Measurements from ENCODE around the gene PTPRN2. TPM values are rescaled to one million over a fixed set of nuclear protein-coding genes. Genes with fewer than 3 reads are reported as not detected.
"Not testable (repeated sequence)": the region's sequence is repeated elsewhere in the genome, so short reads cannot be mapped to it uniquely, and the experiment has no call there.

The PTPRN2 gene
- total RNA-seq, 1 experiment from 2014 or later: 0.11 TPM

DNA sequence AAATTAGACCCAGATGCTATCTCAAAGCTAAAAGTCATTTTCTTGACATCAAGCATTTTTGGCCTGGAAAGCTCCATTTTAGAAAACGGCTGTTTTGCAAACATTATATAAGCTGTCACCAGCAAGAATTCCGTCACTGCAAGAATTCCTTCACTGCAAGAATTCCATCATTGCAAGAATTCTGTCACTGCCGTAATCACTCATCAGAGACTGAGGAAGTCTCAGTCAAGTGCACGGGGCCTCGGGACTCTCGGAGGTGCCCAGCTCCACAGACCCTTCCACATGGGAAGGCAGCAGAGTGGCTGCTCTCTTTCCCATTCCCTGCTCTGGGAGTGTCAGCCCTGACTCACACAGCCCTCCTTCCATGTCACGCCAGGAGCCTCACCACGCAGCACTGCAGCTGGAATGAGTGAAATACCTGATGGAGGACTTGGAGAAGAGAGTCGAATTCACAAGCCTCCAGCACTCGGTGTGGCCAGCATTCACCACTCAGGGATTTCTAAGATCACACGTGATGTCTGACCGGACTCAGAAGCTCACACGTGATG lies 168.3 kb downstream of the PTPRN2 start:
- H3K9me3 ChIP-seq (ENCODE audit: low read depth, low read length, poor library complexity, severe bottlenecking): no peaks in the 10 kb centered on the region
- H3K4me1 ChIP-seq (ENCODE audit: insufficient read depth, low read length, poor library complexity, severe bottlenecking): no peaks in the 10 kb centered on the region
- CTCF ChIA-PET: no interaction called here
- no peak for DNase-seq (ENCODE audit: low spot score)
- POLR2A ChIA-PET (ENCODE audit: low non-redundant PET): no interaction called here
- no peak overlapping the region for H3K27ac ChIP-seq (ENCODE audit: low read depth, low read length, poor library complexity, severe bottlenecking)
- BruUV-seq (replicated peaks): no TSS peak
- no peak overlapping the region for H3K4me3 ChIP-seq (ENCODE audit: low read depth, low read length, poor library complexity, severe bottlenecking)
- H3K27me3 ChIP-seq (replicated peaks; ENCODE audit: insufficient read depth, low read depth, low read length, poor library complexity): peaks cover 22% of the 10 kb centered on the region
- no peaks in the 10 kb centered on the region for H3K36me3 ChIP-seq (ENCODE audit: insufficient read depth, low read length, poor library complexity, severe bottlenecking)
- TF ChIP-seq, protein P1, sequence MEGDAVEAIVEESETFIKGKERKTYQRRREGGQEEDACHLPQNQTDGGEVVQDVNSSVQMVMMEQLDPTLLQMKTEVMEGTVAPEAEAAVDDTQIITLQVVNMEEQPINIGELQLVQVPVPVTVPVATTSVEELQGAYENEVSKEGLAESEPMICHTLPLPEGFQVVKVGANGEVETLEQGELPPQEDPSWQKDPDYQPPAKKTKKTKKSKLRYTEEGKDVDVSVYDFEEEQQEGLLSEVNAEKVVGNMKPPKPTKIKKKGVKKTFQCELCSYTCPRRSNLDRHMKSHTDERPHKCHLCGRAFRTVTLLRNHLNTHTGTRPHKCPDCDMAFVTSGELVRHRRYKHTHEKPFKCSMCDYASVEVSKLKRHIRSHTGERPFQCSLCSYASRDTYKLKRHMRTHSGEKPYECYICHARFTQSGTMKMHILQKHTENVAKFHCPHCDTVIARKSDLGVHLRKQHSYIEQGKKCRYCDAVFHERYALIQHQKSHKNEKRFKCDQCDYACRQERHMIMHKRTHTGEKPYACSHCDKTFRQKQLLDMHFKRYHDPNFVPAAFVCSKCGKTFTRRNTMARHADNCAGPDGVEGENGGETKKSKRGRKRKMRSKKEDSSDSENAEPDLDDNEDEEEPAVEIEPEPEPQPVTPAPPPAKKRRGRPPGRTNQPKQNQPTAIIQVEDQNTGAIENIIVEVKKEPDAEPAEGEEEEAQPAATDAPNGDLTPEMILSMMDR (conservative IDR thresholded peaks at IDR 0.05; ENCODE audit: low read depth, low read length): no peak
- no peak for TF ChIP-seq EZH2 (IDR thresholded peaks at IDR 0.05; ENCODE audit: borderline replicate concordance, low read depth, low read length, poor library complexity, severe bottlenecking)
- intact Hi-C loops (cut with micrococcal nuclease; ENCODE audit: unreplicated experiment): no loop called here

DNA sequence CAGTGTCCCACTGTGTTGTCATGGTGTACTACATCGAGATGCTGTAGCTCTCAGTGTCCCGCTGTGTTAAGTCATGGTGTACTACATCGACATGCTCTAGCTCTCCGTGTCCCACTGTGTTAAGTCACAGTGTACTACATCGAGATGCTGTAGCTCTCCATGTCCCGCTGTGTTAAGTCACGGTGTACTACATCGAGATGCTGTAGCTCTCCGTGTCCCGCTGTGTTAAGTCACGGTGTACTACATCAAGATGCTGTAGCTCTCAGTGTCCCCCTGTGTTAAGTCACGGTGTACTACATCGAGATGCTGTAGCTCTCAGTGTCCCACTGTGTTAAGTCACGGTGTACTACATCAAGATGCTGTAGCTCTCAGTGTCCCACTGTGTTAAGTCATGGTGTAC lies 169.2 kb downstream of the PTPRN2 start:
- POLR2A ChIA-PET (ENCODE audit: low non-redundant PET); H3K4me3 ChIP-seq (ENCODE audit: low read depth, low read length, poor library complexity, severe bottlenecking); H3K36me3 ChIP-seq (ENCODE audit: insufficient read depth, low read length, poor library complexity, severe bottlenecking); H3K9me3 ChIP-seq (ENCODE audit: low read depth, low read length, poor library complexity, severe bottlenecking); H3K4me1 ChIP-seq (ENCODE audit: insufficient read depth, low read length, poor library complexity, severe bottlenecking); BruUV-seq (replicated peaks); H3K27ac ChIP-seq (ENCODE audit: low read depth, low read length, poor library complexity, severe bottlenecking); CTCF ChIA-PET; DNase-seq (ENCODE audit: low spot score); intact Hi-C loops (cut with micrococcal nuclease; ENCODE audit: unreplicated experiment): not testable (repeated sequence)
- peaks cover 25% of the 10 kb centered on the region for H3K27me3 ChIP-seq (replicated peaks; ENCODE audit: insufficient read depth, low read depth, low read length, poor library complexity)

DNA sequence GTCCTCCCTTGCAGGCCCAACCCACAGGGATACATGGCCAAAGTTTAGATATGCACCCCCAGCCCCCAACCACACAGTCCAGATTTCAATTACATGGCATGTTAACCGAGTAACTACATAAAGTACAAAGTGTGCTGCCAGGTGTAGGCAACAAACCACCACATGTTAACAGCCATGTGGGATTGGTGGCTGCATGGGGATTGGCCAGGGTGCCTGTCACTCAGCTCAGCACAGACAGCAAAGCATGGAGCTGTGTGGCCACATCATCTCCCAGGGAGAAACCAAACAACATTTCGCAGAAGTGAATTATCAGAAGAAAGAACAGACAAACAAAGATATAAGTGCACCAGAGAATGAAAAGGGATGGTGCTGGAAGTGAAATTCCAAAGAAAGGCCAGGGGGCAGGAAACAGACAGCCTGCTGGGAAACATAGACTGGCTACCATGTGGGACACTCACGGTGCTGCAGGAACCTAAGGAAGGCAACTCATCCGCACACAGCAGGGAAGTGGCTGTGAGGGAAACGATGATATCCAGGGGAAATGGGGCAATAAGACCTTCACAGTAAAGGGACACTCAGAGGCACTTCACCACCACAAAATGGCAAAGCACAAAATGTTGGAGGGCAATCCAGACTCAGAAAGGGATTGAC lies 171.2 kb downstream of the PTPRN2 start:
- Histone ChIP-seq H3K27ac (ENCODE audit: low read depth, low read length, poor library complexity, severe bottlenecking) (no peak overlapping the region), H3K4me1 (ENCODE audit: insufficient read depth, low read length, poor library complexity, severe bottlenecking) (no peaks in the 10 kb centered on the region), H3K9me3 (ENCODE audit: low read depth, low read length, poor library complexity, severe bottlenecking) (no peaks in the 10 kb centered on the region), H3K27me3 (replicated peaks; ENCODE audit: insufficient read depth, low read depth, low read length, poor library complexity) (peaks cover 17% of the 10 kb centered on the region), H3K4me3 (ENCODE audit: low read depth, low read length, poor library complexity, severe bottlenecking) (no peak overlapping the region), H3K36me3 (ENCODE audit: insufficient read depth, low read length, poor library complexity, severe bottlenecking) (no peaks in the 10 kb centered on the region)
- POLR2A ChIA-PET (ENCODE audit: low non-redundant PET): no interaction called here
- CTCF ChIA-PET: no interaction called here
- no TSS peak for BruUV-seq (replicated peaks)
- TF ChIP-seq EZH2 (IDR thresholded peaks at IDR 0.05; ENCODE audit: borderline replicate concordance, low read depth, low read length, poor library complexity, severe bottlenecking): no peak
- TF ChIP-seq, protein P1 (conservative IDR thresholded peaks at IDR 0.05; ENCODE audit: low read depth, low read length): no peak
- DNase-seq (ENCODE audit: low spot score): no peak
- intact Hi-C loops (cut with micrococcal nuclease; ENCODE audit: unreplicated experiment): no loop called here

DNA sequence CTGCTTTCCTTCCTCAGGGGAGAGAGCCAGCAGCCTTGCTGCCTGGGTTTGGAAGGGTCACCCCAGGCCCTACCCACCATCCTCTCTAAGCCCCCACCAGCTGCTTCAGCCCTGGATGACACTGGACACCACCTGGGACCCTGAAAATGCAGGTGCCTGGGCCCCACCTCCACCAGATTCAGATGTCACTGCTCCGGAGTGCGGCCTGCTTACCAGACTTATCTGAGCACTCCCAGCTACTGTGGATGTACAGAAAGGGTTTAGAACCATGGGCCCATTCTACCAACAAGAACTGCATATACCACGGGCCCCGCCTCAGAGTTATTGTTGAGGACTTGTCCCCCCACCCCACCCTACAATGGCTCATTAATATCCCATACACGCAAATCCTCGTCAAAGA lies 172.3 kb downstream of the PTPRN2 start:
- H3K9me3 ChIP-seq (ENCODE audit: low read depth, low read length, poor library complexity, severe bottlenecking): no peaks in the 10 kb centered on the region
- ChIA-PET CTCF (no interaction called here), POLR2A (ENCODE audit: low non-redundant PET) (no interaction called here)
- intact Hi-C loops (cut with micrococcal nuclease; ENCODE audit: unreplicated experiment): no loop called here
- no peak overlapping the region for H3K27ac ChIP-seq (ENCODE audit: low read depth, low read length, poor library complexity, severe bottlenecking)
- no peaks in the 10 kb centered on the region for H3K36me3 ChIP-seq (ENCODE audit: insufficient read depth, low read length, poor library complexity, severe bottlenecking)
- TF ChIP-seq EZH2 (IDR thresholded peaks at IDR 0.05; ENCODE audit: borderline replicate concordance, low read depth, low read length, poor library complexity, severe bottlenecking): no peak
- TF ChIP-seq, protein P1 (conservative IDR thresholded peaks at IDR 0.05; ENCODE audit: low read depth, low read length): no peak
- DNase-seq (ENCODE audit: low spot score): no peak
- BruUV-seq (replicated peaks): no TSS peak
- H3K27me3 ChIP-seq (replicated peaks; ENCODE audit: insufficient read depth, low read depth, low read length, poor library complexity): peaks cover 17% of the 10 kb centered on the region
- no peaks in the 10 kb centered on the region for H3K4me1 ChIP-seq (ENCODE audit: insufficient read depth, low read length, poor library complexity, severe bottlenecking)
- H3K4me3 ChIP-seq (ENCODE audit: low read depth, low read length, poor library complexity, severe bottlenecking): no peak overlapping the region

Data from A673 (cell line).